Karpas-422 (cell line): ENCODE results near the gene SSNA1. TPM values are rescaled to one million over a fixed set of nuclear protein-coding genes. Genes with fewer than 3 reads are reported as not detected.

Source experiments
- DNase-seq: peaks from one replicate; pipeline ENCODE4 v3.0.0-alpha.2; 2015
- H2AFZ ChIP-seq: fragments of 200-600 bp; sonication (generic); 2 replicates; pipeline ENCODE4 v1.6.1; 2014; ENCODE audit warnings: antibody characterized with exemption, low read length, mixed read lengths
- H3K27ac ChIP-seq: fragments of 200-600 bp; sonication (generic); 2 replicates; pipeline ENCODE4 v1.5.1; 2014; ENCODE audit warnings: mild to moderate bottlenecking, low read length, moderate library complexity
- H3K27me3 ChIP-seq: fragments of 200-600 bp; sonication (generic); 2 replicates; pipeline ENCODE4 v1.6.1; 2014; ENCODE audit warnings: low read length, mixed read lengths
- H3K36me3 ChIP-seq: fragments of 200-600 bp; sonication (generic); 2 replicates; pipeline ENCODE4 v1.6.1; 2014; ENCODE audit warnings: low read length, mixed read lengths; ENCODE audit not compliant: insufficient read depth
- H3K4me1 ChIP-seq: fragments of 200-600 bp; sonication (generic); 2 replicates; pipeline ENCODE4 v1.6.1; 2014; ENCODE audit warnings: mild to moderate bottlenecking, low read length, mixed read lengths
- H3K4me2 ChIP-seq: fragments of 200-600 bp; sonication (generic); 2 replicates; pipeline ENCODE4 v1.6.1; 2014; ENCODE audit warnings: low read length, low read depth, mild to moderate bottlenecking; ENCODE audit not compliant: poor library complexity, severe bottlenecking
- H3K4me3 ChIP-seq: fragments of 200-600 bp; sonication (generic); 2 replicates; pipeline ENCODE4 v1.5.1; 2014; ENCODE audit warnings: mild to moderate bottlenecking, antibody characterized with exemption, low read length, mixed read lengths
- H3K79me2 ChIP-seq: fragments of 200-600 bp; sonication (generic); 2 replicates; pipeline ENCODE4 v1.6.1; 2014; ENCODE audit warnings: mild to moderate bottlenecking, low read length, mixed read lengths
- H3K9ac ChIP-seq: fragments of 200-600 bp; sonication (generic); 2 replicates; pipeline ENCODE4 v1.6.0; 2014; ENCODE audit warnings: low read length
- H3K9me2 ChIP-seq: fragments of 200-600 bp; sonication (generic), shearing (Covaris generic); replicated peaks from 2 replicates; pipeline ENCODE4 v1.6.0; 2014; ENCODE audit warnings: mild to moderate bottlenecking, low read length, moderate library complexity; ENCODE audit not compliant: insufficient read depth
- H3K9me3 ChIP-seq: fragments of 300-700, 200-600 bp; sonication (generic); 2 replicates; pipeline ENCODE4 v1.6.1; 2014; ENCODE audit warnings: low read length, mixed read lengths
- H4K20me1 ChIP-seq: fragments of 200-600 bp; sonication (generic); 2 replicates; pipeline ENCODE4 v1.6.1; 2014; ENCODE audit warnings: mild to moderate bottlenecking, antibody characterized with exemption, low read length, low read depth; ENCODE audit not compliant: insufficient read depth
- total RNA-seq: library from RNA; depleted of rRNA; stranded (reverse); fragments of >200 nt; shearing (Covaris generic); gene quantifications from 2 replicates; pipeline ENCODE4 v1.2.3, GENCODE V29; 2014; ENCODE audit warnings: low replicate concordance

Gene SSNA1
- total RNA-seq, 1 experiment from 2014 or later = 48.9 TPM

GRCh38 chr9:137165250-137165836, 23.1 kb upstream of the SSNA1 start:
- H2AFZ ChIP-seq = no peak overlapping the region

GRCh38 chr9:137166380-137167229, 21.9 kb upstream of the SSNA1 start:
- no peaks in the 10 kb centered on the region for H3K79me2 ChIP-seq
- H3K36me3 ChIP-seq = no peaks in the 10 kb centered on the region
- H3K4me3 ChIP-seq = no peak overlapping the region
- no peak overlapping the region for H3K4me2 ChIP-seq
- H3K9me2 ChIP-seq = no peaks in the 10 kb centered on the region
- peaks cover 9% of the 10 kb centered on the region; the same call in 1 of the 2 replicates for H4K20me1 ChIP-seq
- H2AFZ ChIP-seq = no peak overlapping the region
- H3K27ac ChIP-seq = no peak overlapping the region
- peaks cover 29% of the 10 kb centered on the region for H3K4me1 ChIP-seq
- no peaks in the 10 kb centered on the region for H3K9me3 ChIP-seq
- H3K9ac ChIP-seq = no peak overlapping the region
- no peak for DNase-seq
- no peaks in the 10 kb centered on the region for H3K27me3 ChIP-seq

More at GRCh38 chr9:137165250-137165836, 23.1 kb upstream of the SSNA1 start:
- DNase-seq = no peak
- Histone ChIP-seq H3K9me2 (no peaks in the 10 kb centered on the region), H3K27me3 (no peaks in the 10 kb centered on the region), H3K4me1 (peaks cover 18% of the 10 kb centered on the region), H3K4me3 (no peak overlapping the region), H3K4me2 (no peak overlapping the region), H3K36me3 (no peaks in the 10 kb centered on the region), H3K9me3 (no peaks in the 10 kb centered on the region), H3K27ac (no peak overlapping the region), H3K79me2 (no peaks in the 10 kb centered on the region), H3K9ac (no peak overlapping the region), H4K20me1 (peaks cover 4% of the 10 kb centered on the region; the same call in 1 of the 2 replicates)

GRCh38 chr9:137167277-137167746, 21.2 kb upstream of the SSNA1 start:
- no peak overlapping the region for H3K27ac ChIP-seq
- H3K4me2 ChIP-seq = no peak overlapping the region
- no peaks in the 10 kb centered on the region for H3K36me3 ChIP-seq
- H3K4me3 ChIP-seq = no peak overlapping the region
- no peak overlapping the region for H2AFZ ChIP-seq
- H3K27me3 ChIP-seq = no peaks in the 10 kb centered on the region
- no peak for DNase-seq
- H3K4me1 ChIP-seq = peaks cover 29% of the 10 kb centered on the region
- H4K20me1 ChIP-seq = peaks cover 10% of the 10 kb centered on the region; the same call in 1 of the 2 replicates
- no peaks in the 10 kb centered on the region for H3K79me2 ChIP-seq
- no peaks in the 10 kb centered on the region for H3K9me3 ChIP-seq
- no peaks in the 10 kb centered on the region for H3K9me2 ChIP-seq
- H3K9ac ChIP-seq = no peak overlapping the region

GRCh38 chr9:137167747-137168572, 20.5 kb upstream of the SSNA1 start:
- Histone ChIP-seq H3K4me1 (peaks cover 29% of the 10 kb centered on the region), H3K79me2 (no peaks in the 10 kb centered on the region), H3K9me3 (no peaks in the 10 kb centered on the region), H3K9me2 (no peaks in the 10 kb centered on the region), H3K4me2 (no peak overlapping the region), H3K4me3 (no peak overlapping the region), H4K20me1 (peaks cover 10% of the 10 kb centered on the region; the same call in 1 of the 2 replicates), H3K36me3 (no peaks in the 10 kb centered on the region), H2AFZ (no peak overlapping the region), H3K9ac (no peak overlapping the region), H3K27ac (no peak overlapping the region), H3K27me3 (no peaks in the 10 kb centered on the region)
- no peak for DNase-seq

- no peak overlapping the region for H3K4me3 ChIP-seq
- H3K4me2 ChIP-seq = no peak overlapping the region
- H3K27ac ChIP-seq = no peak overlapping the region
- peaks cover 13% of the 10 kb centered on the region; the same call in 1 of the 2 replicates for H4K20me1 ChIP-seq
- no peak overlapping the region for H2AFZ ChIP-seq
- no peak for DNase-seq
- no peaks in the 10 kb centered on the region for H3K79me2 ChIP-seq
- H3K36me3 ChIP-seq = no peaks in the 10 kb centered on the region
- H3K9me2 ChIP-seq = no peaks in the 10 kb centered on the region
- H3K27me3 ChIP-seq = no peaks in the 10 kb centered on the region
- H3K9ac ChIP-seq = no peak overlapping the region
- no peaks in the 10 kb centered on the region for H3K9me3 ChIP-seq
- peaks cover 29% of the 10 kb centered on the region for H3K4me1 ChIP-seq
Measured at GRCh38 chr9:137168573-137168903, 19.9 kb upstream of the SSNA1 start.

- Histone ChIP-seq H3K4me2 (peak overlapping the region; percentile 65), H3K79me2 (no peaks in the 10 kb centered on the region)
Measured at GRCh38 chr9:137168904-137169856, 19.3 kb upstream of the SSNA1 start.

GRCh38 chr9:137169896-137170358, 18.5 kb upstream of the SSNA1 start, which contains the start of gene LRRC26:
Gene LRRC26 (minus strand): TSS chr9:137170051. CDS start chr9:137169943, 108 bp downstream.
- Histone ChIP-seq H4K20me1 (peaks cover 14% of the 10 kb centered on the region; the same call in 1 of the 2 replicates), H3K79me2 (no peaks in the 10 kb centered on the region), H3K27me3 (no peaks in the 10 kb centered on the region), H3K4me2 (peak within 1 kb of the TSS; percentile 65), H3K9me2 (no peaks in the 10 kb centered on the region), H2AFZ (no peak within 1 kb of the TSS), H3K27ac (no peak within 1 kb of the TSS), H3K4me1 (peaks cover 35% of the 10 kb centered on the region), H3K9ac (no peak within 1 kb of the TSS), H3K36me3 (no peaks in the 10 kb centered on the region), H3K9me3 (no peaks in the 10 kb centered on the region), H3K4me3 (peak within 1 kb of the TSS; percentile 45; the same call in 1 of the 2 replicates)
- no peak for DNase-seq

More at GRCh38 chr9:137168904-137169856, 19.3 kb upstream of the SSNA1 start:
- Histone ChIP-seq H4K20me1 (peaks cover 13% of the 10 kb centered on the region; the same call in 1 of the 2 replicates), H3K36me3 (no peaks in the 10 kb centered on the region), H3K9me3 (no peaks in the 10 kb centered on the region), H3K9ac (no peak overlapping the region), H2AFZ (no peak overlapping the region), H3K9me2 (no peaks in the 10 kb centered on the region), H3K27ac (no peak overlapping the region), H3K4me3 (peak overlapping the region; percentile 45; the same call in 1 of the 2 replicates), H3K27me3 (no peaks in the 10 kb centered on the region), H3K4me1 (peaks cover 29% of the 10 kb centered on the region)
- DNase-seq = peak; percentile 66
